Fibroblast of skin of right quadriceps (primary cell): ENCODE data around the gene CSPG4.

ENCODE experiments used
- DNase-seq: peaks from one replicate; pipeline ENCODE4 v3.0.0-alpha.2; 2013

CSPG4 gene

GRCh38 chr15:75663931-75664421 is 48.7 kb downstream of the CSPG4 start:
- DNase-seq, result no peak

- no peak for DNase-seq
Measured at GRCh38 chr15:75662823-75663519, 49.7 kb downstream of the CSPG4 start.

- no peak for DNase-seq
Measured at GRCh38 chr15:75661756-75662140, 50.9 kb downstream of the CSPG4 start.

GRCh38 chr15:75661100-75661755 is 51.4 kb downstream of the CSPG4 start:
- peak; percentile 93 for DNase-seq

- peak; percentile 28 for DNase-seq
Measured at GRCh38 chr15:75659928-75660645, 52.6 kb downstream of the CSPG4 start.

GRCh38 chr15:75659141-75659771 is 53.4 kb downstream of the CSPG4 start:
- no peak for DNase-seq

- no peak for DNase-seq
Measured at GRCh38 chr15:75656813-75657212, 55.8 kb downstream of the CSPG4 start.

- DNase-seq, result no peak
Measured at GRCh38 chr15:75656331-75656730, 56.3 kb downstream of the CSPG4 start.

GRCh38 chr15:75655931-75656330 is 56.7 kb downstream of the CSPG4 start:
- DNase-seq, result no peak

GRCh38 chr15:75654201-75654907 is 58.3 kb downstream of the CSPG4 start:
- no peak for DNase-seq

GRCh38 chr15:75653347-75653913 is 59.2 kb downstream of the CSPG4 start:
- DNase-seq, result no peak

- DNase-seq, result no peak
Measured at GRCh38 chr15:75651810-75652543, 60.7 kb downstream of the CSPG4 start.

GRCh38 chr15:75650908-75651809 is 61.5 kb downstream of the CSPG4 start:
- DNase-seq, result no peak

GRCh38 chr15:75649848-75650247 is 62.8 kb downstream of the CSPG4 start:
- DNase-seq, result no peak

GRCh38 chr15:75649045-75649761 is 63.4 kb downstream of the CSPG4 start:
- DNase-seq, result no peak

- DNase-seq, result peak; percentile 46
Measured at GRCh38 chr15:75648156-75649000, 64.3 kb downstream of the CSPG4 start.

GRCh38 chr15:75647370-75648155 is 65.1 kb downstream of the CSPG4 start, which contains the start of gene SNX33:
Gene SNX33, plus strand, starts transcription at chr15:75647912. Its CDS starts 1,191 bp downstream, at chr15:75649103.
- peak; percentile 83 for DNase-seq

- DNase-seq, result no peak
Measured at GRCh38 chr15:75646944-75647364, 65.7 kb downstream of the CSPG4 start.
